Measurements from ENCODE around the gene DDX10. TPM values are rescaled to one million over a fixed set of nuclear protein-coding genes. Genes with fewer than 3 reads are reported as not detected.
A peak's percentile ranks its signal among the peaks of the same experiment; 100 is the strongest.
"Not testable (repeated sequence)": the region's sequence is repeated elsewhere in the genome, so short reads cannot be mapped to it uniquely, and the experiment has no call there.

DDX10 gene
- total RNA-seq, 1 donor from 2014 or later: 67.4 TPM

- peak; percentile 40 for DNase-seq (ENCODE audit: low read depth)
- Histone ChIP-seq H3K4me3 (ENCODE audit: low read depth, low read length) (no peak overlapping the region), H3K27me3 (ENCODE audit: control insufficient read depth, insufficient read depth, low read length) (no peaks in the 10 kb centered on the region), H3K36me3 (ENCODE audit: control insufficient read depth, insufficient read depth, low read length) (no peaks in the 10 kb centered on the region)
- no peak for FAIRE-seq
- no peak for TF ChIP-seq CTCF (IDR thresholded peaks at IDR 0.05; ENCODE audit: insufficient read depth, low read length, severe bottlenecking)
Measured at GRCh38 chr11:108766596-108767173, 101.8 kb downstream of the DDX10 start.

GRCh38 chr11:108768370-108768769, 103.5 kb downstream of the DDX10 start:
- no peak for DNase-seq (ENCODE audit: low read depth)
- no peak for TF ChIP-seq CTCF (IDR thresholded peaks at IDR 0.05; ENCODE audit: insufficient read depth, low read length, severe bottlenecking)
- Histone ChIP-seq H3K36me3 (ENCODE audit: control insufficient read depth, insufficient read depth, low read length) (no peaks in the 10 kb centered on the region), H3K4me3 (ENCODE audit: low read depth, low read length) (no peak overlapping the region), H3K27me3 (ENCODE audit: control insufficient read depth, insufficient read depth, low read length) (no peaks in the 10 kb centered on the region)
- no peak for FAIRE-seq

- no peak for TF ChIP-seq CTCF (IDR thresholded peaks at IDR 0.05; ENCODE audit: insufficient read depth, low read length, severe bottlenecking)
- FAIRE-seq: no peak
- DNase-seq (ENCODE audit: low read depth): no peak
- Histone ChIP-seq H3K36me3 (ENCODE audit: control insufficient read depth, insufficient read depth, low read length) (no peaks in the 10 kb centered on the region), H3K27me3 (ENCODE audit: control insufficient read depth, insufficient read depth, low read length) (no peaks in the 10 kb centered on the region), H3K4me3 (ENCODE audit: low read depth, low read length) (no peak overlapping the region)
Measured at GRCh38 chr11:108768964-108769363, 104.1 kb downstream of the DDX10 start.

GRCh38 chr11:108774037-108774730, 109.3 kb downstream of the DDX10 start:
- no peak for FAIRE-seq
- no peak for TF ChIP-seq CTCF (IDR thresholded peaks at IDR 0.05; ENCODE audit: insufficient read depth, low read length, severe bottlenecking)

GRCh38 chr11:108775324-108775723, 110.5 kb downstream of the DDX10 start:
- H3K27me3 ChIP-seq (ENCODE audit: control insufficient read depth, insufficient read depth, low read length): no peaks in the 10 kb centered on the region
- peak; percentile 63 for DNase-seq (ENCODE audit: low read depth)
- FAIRE-seq: no peak
- no peak overlapping the region for H3K4me3 ChIP-seq (ENCODE audit: low read depth, low read length)
- no peaks in the 10 kb centered on the region for H3K36me3 ChIP-seq (ENCODE audit: control insufficient read depth, insufficient read depth, low read length)
- TF ChIP-seq CTCF (IDR thresholded peaks at IDR 0.05; ENCODE audit: insufficient read depth, low read length, severe bottlenecking): no peak

More at GRCh38 chr11:108774037-108774730, 109.3 kb downstream of the DDX10 start:
- H3K27me3 ChIP-seq (ENCODE audit: control insufficient read depth, insufficient read depth, low read length): no peaks in the 10 kb centered on the region
- no peaks in the 10 kb centered on the region for H3K36me3 ChIP-seq (ENCODE audit: control insufficient read depth, insufficient read depth, low read length)
- DNase-seq (ENCODE audit: low read depth): no peak
- no peak overlapping the region for H3K4me3 ChIP-seq (ENCODE audit: low read depth, low read length)

- not testable (repeated sequence) for H3K4me3 ChIP-seq (ENCODE audit: low read depth, low read length); DNase-seq (ENCODE audit: low read depth); H3K36me3 ChIP-seq (ENCODE audit: control insufficient read depth, insufficient read depth, low read length); H3K27me3 ChIP-seq (ENCODE audit: control insufficient read depth, insufficient read depth, low read length); FAIRE-seq
Measured at GRCh38 chr11:108779147-108779546, 114.3 kb downstream of the DDX10 start.

Measured in bronchial epithelial cell (primary cell).